ENCODE data around the gene GALNT17.
A peak's percentile ranks its signal among the peaks of the same experiment; 100 is the strongest.

GALNT17 gene

GRCh38 chr7:71470830-71471229 is 338.9 kb downstream of the GALNT17 start:
- no peak for DNase-seq

GRCh38 chr7:71472962-71473361 is 341.0 kb downstream of the GALNT17 start:
- no peak for DNase-seq

GRCh38 chr7:71473366-71473967 is 341.5 kb downstream of the GALNT17 start:
- no peak for DNase-seq

GRCh38 chr7:71477441-71477840 is 345.5 kb downstream of the GALNT17 start:
- DNase-seq, result no peak

- no peak for DNase-seq
Observed at GRCh38 chr7:71479231-71479630, 347.3 kb downstream of the GALNT17 start.

DNA sequence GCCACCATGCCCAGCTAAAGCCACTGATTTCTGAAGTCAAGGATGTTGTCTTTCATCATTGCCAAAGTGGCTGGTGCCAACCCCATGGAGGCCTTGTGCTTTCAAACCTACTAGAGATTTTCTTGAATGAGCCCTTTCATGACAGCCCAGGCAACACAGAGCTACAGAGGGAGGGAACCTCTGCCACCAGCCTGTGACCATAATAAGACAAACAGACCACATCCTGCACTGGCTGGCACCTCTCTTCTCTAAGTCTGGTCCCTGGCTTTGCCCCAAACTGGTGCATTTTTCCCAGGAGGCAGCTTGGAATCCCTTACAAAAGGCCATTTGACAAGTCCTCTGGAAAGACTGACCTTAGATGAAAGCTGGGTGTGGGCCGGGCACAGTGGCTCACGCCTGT is 348.8 kb downstream of the GALNT17 start:
- DNase-seq, result no peak

DNA sequence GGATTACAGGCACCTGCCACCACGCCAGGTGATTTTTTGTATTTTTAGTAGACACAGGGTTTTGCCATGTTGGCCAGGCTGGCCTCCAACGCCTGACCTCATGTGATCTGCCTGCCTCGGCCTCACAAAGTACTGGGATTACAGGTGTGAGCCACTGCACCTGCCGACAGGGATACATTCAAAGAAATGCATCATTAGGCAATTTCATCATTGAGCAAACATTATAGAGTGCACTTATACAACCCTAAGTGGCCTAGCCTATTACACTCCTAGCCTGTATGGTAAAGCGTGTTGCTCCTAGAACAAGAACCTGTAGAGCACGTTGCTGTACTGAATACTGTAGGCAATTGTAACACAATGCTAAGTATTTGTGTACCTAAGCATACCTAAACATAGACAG is 350.3 kb downstream of the GALNT17 start:
- peak; percentile 75 for DNase-seq

DNA sequence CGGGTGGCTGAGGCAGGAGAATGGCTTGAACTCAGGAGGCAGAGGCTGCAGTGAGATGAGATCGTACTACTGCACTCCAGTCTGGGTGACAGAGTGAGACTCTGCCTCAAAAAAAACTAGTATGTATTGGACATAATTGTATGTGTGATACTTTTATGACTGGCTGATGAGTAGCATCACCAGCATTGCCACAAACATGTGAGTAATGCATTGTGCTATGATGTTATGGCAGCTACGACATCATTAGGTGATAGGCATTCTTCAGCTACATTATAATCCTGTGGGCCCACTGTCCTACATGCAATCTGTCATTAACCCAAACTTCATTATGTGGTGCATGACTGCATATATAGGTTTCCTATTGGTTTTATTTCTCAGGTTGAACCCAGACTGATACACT is 352.4 kb downstream of the GALNT17 start:
- no peak for DNase-seq

- DNase-seq, result no peak
Observed at GRCh38 chr7:71485586-71485985, 353.6 kb downstream of the GALNT17 start.

DNA sequence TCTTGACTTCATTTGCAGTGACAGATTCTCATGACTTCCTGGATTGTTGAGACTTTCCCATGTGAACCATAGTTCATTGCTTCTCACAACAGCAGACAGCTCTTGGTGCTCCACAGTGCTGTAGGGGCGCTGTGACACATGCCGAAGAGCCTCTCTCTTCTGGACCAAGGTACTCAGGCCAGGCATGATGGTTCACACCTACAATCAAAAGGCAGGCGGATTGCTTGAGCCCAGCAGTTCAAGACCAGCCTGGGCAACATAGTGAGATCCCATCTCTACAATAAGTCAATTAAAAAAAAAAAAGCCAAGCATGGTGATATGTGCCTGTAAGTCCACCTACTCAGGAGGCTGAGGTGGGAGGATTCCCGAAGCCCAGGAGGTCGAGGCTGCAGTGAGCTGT is 354.5 kb downstream of the GALNT17 start:
- no peak for DNase-seq

DNA sequence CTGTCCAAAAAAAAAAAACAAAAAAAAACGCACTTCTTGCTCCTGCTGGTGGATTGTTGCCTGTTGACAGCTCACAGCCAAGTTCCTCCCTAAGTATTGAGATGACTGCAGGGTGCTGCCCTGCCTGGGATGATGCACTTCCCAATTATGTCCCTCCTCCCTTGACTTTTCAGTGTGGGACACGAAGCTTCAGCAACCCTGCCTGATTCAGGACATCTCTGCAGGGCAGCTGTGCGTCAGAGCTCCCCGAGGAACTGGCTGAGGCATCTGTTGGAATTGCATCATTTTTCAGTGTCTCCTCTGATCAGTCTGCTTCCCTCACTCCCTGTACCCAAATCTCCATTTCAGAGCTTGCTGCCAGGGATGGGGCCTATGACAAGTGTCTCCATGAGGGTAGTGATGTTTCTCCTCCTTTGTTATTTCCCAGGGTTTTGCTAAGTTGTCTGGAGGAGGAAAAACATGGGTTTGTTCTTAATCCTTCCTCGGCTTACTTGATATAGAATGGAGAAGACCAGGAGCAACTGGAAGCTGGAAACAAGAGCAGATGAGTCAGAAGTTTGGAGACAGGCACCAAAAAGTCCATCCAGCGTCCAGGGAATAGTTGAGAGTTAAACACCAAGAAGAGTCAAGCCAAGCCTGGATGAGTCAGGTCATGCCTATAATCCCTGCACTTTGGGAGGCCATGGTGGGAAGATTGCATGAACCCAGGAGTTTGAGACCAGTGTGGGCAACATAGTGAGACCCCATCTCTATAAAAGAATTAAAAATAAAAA is 355.1 kb downstream of the GALNT17 start:
- DNase-seq, result no peak

- no peak for DNase-seq
Observed at GRCh38 chr7:71488308-71488707, 356.4 kb downstream of the GALNT17 start.

DNA sequence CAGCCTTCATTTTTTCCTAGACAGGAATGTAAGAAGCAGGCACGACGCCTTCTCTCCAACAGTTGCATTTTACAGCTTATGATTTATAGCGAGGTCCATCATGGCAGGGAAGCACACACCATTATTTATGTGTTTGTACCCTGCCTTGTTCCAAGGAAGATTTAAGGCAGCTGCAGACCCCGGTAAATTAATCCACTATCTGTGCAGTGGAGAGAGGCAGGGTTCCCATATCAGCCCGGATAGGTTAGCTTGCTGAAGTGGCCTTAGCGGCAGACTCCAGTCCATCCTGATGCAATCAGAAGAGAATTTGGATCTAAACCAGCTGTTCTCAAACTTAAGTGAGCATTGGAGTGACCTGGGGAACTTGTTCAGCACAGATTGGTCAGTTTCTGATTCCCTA is 359.4 kb downstream of the GALNT17 start:
- no peak for DNase-seq

- no peak for DNase-seq
Observed at GRCh38 chr7:71495828-71496227, 363.9 kb downstream of the GALNT17 start.

- no peak for DNase-seq
Observed at GRCh38 chr7:71497256-71497946, 365.5 kb downstream of the GALNT17 start.

DNA sequence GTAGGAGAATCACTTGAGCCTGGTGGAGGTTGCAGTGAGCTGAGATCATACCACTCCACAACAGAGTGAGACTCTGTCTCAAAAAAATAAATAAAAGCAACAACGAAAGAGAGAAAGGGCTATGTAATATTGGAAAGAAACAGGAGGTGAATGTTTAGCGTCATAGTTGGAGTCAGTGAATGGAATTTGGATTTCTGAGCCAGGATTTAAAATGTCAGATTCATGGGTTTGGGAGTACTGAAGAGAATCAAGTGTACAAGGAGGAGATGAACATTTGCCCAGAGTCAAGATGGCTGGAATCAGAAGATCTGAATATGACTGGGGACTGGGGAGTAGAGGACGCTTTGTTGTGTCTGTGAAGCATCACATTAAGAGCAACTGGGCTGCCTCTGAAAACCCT is 366.4 kb downstream of the GALNT17 start:
- no peak for DNase-seq

- no peak for DNase-seq
Observed at GRCh38 chr7:71504697-71505441, 372.9 kb downstream of the GALNT17 start.

GRCh38 chr7:71506822-71507221 is 374.9 kb downstream of the GALNT17 start:
- no peak for DNase-seq

- DNase-seq, result no peak
Observed at GRCh38 chr7:71507680-71508602, 376.0 kb downstream of the GALNT17 start.

GRCh38 chr7:71509381-71509780 is 377.4 kb downstream of the GALNT17 start:
- DNase-seq, result no peak

DNA sequence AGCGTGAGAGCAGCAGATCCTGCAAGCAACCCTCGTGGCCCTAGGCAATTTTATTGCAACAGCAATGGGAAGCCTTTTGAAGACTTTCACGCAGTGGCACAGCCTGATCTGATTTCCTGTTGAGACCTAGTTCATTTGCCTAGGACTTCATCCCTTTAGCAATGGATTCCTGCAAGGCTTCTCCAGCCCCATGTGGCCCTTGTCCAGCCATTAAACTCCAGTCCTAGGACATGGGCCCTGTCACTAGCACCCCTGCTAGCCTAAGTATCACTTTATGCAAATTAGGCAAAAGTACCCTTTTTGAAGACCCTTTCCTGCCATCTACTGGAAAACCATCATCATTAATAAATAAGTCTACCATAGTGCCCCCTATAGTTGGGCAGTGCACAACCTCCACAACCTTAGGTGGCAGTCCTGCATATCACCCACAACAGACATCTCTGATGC is 379.4 kb downstream of the GALNT17 start:
- no peak for DNase-seq
